MG63 (cell line): Measurements from ENCODE around the gene CD79B. TPM values are rescaled to one million over a fixed set of nuclear protein-coding genes. Genes with fewer than 3 reads are reported as not detected.

Experiments used
- DNase-seq: peaks from one replicate; pipeline ENCODE4 v3.0.0-alpha.2; 2020
- H3K27me3 ChIP-seq: fragments of 250-450 bp; sonication (Bioruptor Pico); 2 replicates; pipeline ENCODE4 v1.5.1; 2020; ENCODE audit warnings: mild to moderate bottlenecking, moderate library complexity
- H3K36me3 ChIP-seq: fragments of 250-450 bp; sonication (Bioruptor Pico); 2 replicates; pipeline ENCODE4 v1.5.1; 2020; ENCODE audit warnings: mild to moderate bottlenecking, moderate library complexity
- H3K4me3 ChIP-seq: fragments of 250-450 bp; sonication (Bioruptor Pico); 2 replicates; pipeline ENCODE4 v1.5.1; 2020; ENCODE audit warnings: mild to moderate bottlenecking, moderate library complexity
- H3K9me3 ChIP-seq: fragments of 250-450 bp; sonication (Bioruptor Pico); 2 replicates; pipeline ENCODE4 v1.5.1; 2020; ENCODE audit warnings: mild to moderate bottlenecking, moderate library complexity
- total RNA-seq: library from RNA; depleted of rRNA; stranded (reverse); fragments of >200 nt; shearing (Covaris generic); gene quantifications from 2 replicates; pipeline ENCODE4 v1.2.3, GENCODE V29; 2014; ENCODE audit warnings: low replicate concordance

CD79B gene
- total RNA-seq, 1 experiment from 2014 or later: not detected

- Histone ChIP-seq H3K4me3 (no peak overlapping the region), H3K27me3 (no peaks in the 10 kb centered on the region), H3K9me3 (no peaks in the 10 kb centered on the region), H3K36me3 (no peaks in the 10 kb centered on the region)
- no peak for DNase-seq
Measured at GRCh38 chr17:63960006-63960405, 27.9 kb upstream of the CD79B start.

DNA sequence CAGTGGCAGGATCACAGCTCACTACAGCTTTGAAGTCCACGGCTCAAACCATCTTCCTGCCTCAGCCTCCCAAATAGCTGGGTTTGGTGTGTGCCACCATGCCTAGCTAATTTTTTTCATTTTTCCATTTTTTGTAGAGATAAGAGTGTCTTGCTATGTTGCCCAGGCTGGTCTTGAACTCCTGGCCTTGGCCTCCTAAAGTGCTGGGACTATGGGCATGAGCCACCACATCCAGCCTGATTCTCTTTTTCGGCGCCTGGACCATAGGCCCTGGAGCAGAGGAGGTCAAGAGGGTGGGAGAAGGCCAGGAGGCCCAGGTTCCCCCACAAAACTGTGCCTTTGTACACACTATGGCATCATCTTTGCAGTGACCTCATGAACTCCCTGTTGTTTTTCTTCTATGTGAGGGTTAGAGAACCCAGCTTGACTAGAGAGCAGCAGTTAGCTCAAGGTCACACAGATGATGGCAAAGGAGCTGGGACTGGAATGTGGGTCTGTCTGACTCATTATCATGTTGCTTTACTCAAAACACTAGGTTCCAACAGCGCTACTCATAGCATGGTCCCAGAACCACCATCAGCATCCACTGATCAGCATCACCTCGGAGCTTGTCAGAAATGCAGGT is 24.3 kb upstream of the CD79B start:
- no peak overlapping the region for H3K4me3 ChIP-seq
- H3K27me3 ChIP-seq: no peaks in the 10 kb centered on the region
- no peak for DNase-seq
- no peaks in the 10 kb centered on the region for H3K9me3 ChIP-seq
- H3K36me3 ChIP-seq: no peaks in the 10 kb centered on the region

GRCh38 chr17:63955791-63956190 is 23.7 kb upstream of the CD79B start:
- H3K36me3 ChIP-seq: no peaks in the 10 kb centered on the region
- no peak for DNase-seq
- H3K9me3 ChIP-seq: no peaks in the 10 kb centered on the region
- no peaks in the 10 kb centered on the region for H3K27me3 ChIP-seq
- no peak overlapping the region for H3K4me3 ChIP-seq

DNA sequence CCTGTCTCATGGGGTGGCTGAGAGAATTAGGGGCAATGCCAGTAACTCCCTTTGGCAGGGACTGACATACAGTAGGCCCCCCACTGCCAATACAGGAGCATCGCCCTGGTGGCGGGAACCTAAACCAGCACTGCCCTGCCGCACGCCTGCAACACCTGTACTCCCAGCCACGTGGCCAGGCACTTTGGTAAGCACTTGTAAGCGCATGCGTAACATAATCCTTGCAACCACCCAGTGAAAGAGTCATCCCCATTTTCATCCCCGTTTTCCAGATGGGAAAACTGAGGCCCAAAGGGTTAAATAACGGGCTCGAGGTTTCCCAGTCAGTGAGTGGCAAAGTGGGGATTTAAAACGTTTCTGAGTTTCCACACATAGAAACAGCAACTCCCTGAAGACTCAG is 23.1 kb upstream of the CD79B start:
- no peak for DNase-seq
- H3K9me3 ChIP-seq: no peaks in the 10 kb centered on the region
- no peaks in the 10 kb centered on the region for H3K27me3 ChIP-seq
- no peak overlapping the region for H3K4me3 ChIP-seq
- H3K36me3 ChIP-seq: no peaks in the 10 kb centered on the region

GRCh38 chr17:63954402-63955063 is 22.4 kb upstream of the CD79B start:
- H3K4me3 ChIP-seq: no peak overlapping the region
- no peak for DNase-seq
- H3K36me3 ChIP-seq: no peaks in the 10 kb centered on the region
- no peaks in the 10 kb centered on the region for H3K9me3 ChIP-seq
- no peaks in the 10 kb centered on the region for H3K27me3 ChIP-seq

DNA sequence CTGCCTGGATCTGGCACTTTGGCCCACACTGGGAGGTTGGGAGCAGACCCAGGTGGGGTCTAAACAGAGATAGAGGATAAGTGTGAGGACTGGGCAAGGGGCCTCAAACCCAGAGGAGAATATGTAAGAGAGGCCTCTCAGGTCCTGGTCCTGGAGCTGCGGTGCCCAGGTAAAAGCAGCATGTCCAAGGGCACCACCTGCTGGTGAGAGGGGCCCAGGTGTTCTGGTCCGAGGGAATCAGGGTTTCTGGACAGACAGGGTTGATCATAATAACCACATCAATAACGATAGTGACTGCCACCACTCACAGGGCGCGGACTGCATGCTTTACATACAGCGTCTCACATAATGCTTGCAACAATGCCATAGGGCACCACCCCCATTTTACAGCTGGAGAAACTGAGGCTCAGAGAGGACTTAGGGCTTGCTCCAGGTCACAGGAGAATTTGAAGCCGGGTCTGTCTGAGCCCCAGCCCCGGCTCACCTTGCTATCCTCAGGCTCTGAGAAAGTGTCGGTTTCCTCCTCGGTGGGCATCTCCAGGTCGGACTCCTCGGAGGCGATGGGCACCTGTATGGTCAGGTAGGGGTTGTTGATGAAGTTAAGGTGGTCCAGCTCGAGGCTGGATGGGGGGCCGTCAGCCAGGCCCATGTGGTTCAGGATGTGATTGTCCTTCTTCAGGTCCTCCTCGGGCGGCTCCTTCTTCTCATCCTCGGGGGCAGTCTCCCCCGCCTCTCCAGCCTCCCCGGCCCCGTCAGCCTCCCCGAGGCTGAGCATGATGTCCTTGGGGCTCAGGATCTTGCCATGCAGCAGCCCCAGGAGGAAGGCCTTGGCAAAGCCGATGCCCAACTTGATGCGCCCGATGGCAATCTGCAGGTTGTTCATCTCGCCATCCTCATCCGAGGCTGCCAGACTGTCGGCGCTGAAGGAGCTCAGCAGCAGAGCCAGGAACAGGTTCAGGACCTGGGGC is 19.1 kb upstream of the CD79B start:
- Histone ChIP-seq H3K4me3 (no peak overlapping the region), H3K36me3 (no peaks in the 10 kb centered on the region), H3K27me3 (no peaks in the 10 kb centered on the region), H3K9me3 (no peaks in the 10 kb centered on the region)
- DNase-seq: no peak

- H3K36me3 ChIP-seq: no peaks in the 10 kb centered on the region
- no peak for DNase-seq
- H3K27me3 ChIP-seq: no peaks in the 10 kb centered on the region
- H3K9me3 ChIP-seq: no peaks in the 10 kb centered on the region
- no peak overlapping the region for H3K4me3 ChIP-seq
Measured at GRCh38 chr17:63949576-63950250, 17.6 kb upstream of the CD79B start.

GRCh38 chr17:63948521-63948920 is 16.4 kb upstream of the CD79B start:
- no peaks in the 10 kb centered on the region for H3K27me3 ChIP-seq
- H3K4me3 ChIP-seq: no peak overlapping the region
- H3K36me3 ChIP-seq: no peaks in the 10 kb centered on the region
- no peaks in the 10 kb centered on the region for H3K9me3 ChIP-seq
- DNase-seq: no peak

DNA sequence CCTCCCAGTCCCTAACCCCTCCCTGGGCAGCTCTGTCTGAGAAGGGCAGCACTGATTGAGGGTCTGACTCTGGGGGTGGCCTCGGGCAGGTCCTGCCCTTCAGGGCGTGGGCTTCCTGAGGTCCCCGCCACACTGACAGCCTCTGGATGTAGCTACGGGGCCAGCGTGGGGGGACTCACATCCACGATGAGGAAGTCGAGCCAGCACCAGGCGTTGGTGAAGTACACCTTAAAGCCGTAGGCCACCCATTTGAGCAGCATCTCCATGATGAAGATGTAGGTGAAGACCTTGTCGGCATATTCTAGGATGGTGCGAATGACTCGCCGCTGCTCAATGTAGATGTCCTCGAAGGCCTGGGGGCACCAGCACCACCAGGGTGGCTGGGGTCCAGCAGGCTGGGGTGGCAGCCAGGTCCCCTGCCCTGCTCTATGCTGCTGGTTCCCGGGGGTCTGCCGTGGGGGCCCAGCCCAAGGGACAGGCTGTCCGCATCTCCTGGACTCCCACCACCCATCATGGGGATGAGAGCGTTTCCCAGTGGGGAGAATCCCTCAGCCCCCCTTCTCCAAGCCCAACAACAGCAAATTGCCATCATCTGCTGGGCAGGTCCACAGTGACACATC is 15.7 kb upstream of the CD79B start:
- no peak for DNase-seq
- Histone ChIP-seq H3K36me3 (no peaks in the 10 kb centered on the region), H3K9me3 (no peaks in the 10 kb centered on the region), H3K27me3 (no peaks in the 10 kb centered on the region), H3K4me3 (no peak overlapping the region)

- Histone ChIP-seq H3K36me3 (no peaks in the 10 kb centered on the region), H3K27me3 (no peaks in the 10 kb centered on the region), H3K4me3 (no peak overlapping the region), H3K9me3 (no peaks in the 10 kb centered on the region)
- DNase-seq: peak; percentile 44
Measured at GRCh38 chr17:63946440-63947363, 14.6 kb upstream of the CD79B start.

- no peaks in the 10 kb centered on the region for H3K36me3 ChIP-seq
- no peaks in the 10 kb centered on the region for H3K9me3 ChIP-seq
- H3K4me3 ChIP-seq: no peak overlapping the region
- no peak for DNase-seq
- H3K27me3 ChIP-seq: no peaks in the 10 kb centered on the region
Measured at GRCh38 chr17:63945784-63946439, 13.8 kb upstream of the CD79B start.

DNA sequence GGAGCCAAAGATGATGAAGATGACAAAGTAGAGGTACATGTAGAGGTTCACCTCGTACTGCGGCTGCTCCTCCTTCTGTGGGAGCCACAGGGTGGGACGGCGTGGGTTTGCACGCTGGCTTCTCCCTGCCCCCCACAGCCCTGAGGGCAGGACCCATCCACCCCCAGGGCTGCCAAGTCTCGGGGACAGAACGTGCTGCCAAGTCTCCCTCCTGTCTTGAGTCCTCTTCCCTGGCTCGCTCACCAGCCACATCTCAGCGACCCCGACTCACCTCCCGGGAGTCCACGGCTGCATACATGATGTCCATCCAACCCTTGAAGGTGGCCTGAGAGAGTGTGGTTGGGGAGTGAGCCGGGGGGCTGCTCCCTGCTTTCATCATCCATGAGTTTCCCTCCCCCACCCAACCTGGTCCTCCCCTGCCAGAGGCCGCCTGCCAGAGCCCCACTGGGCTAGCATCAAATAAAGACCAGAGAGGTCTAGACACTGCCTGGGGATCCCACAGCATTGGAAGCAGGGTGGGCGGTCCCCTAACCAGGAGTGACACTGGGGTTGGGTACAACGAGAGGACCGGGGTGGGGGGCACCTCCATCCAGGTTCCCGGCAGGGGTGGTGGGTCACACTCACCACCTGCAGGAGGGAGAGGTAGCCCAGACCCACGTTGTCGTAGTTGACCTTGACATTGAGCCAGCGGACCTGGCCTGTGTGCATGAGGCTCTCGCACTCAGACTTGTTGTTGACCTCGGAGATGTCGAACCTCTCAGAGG is 12.8 kb upstream of the CD79B start:
- no peak overlapping the region for H3K4me3 ChIP-seq
- H3K27me3 ChIP-seq: no peaks in the 10 kb centered on the region
- no peaks in the 10 kb centered on the region for H3K9me3 ChIP-seq
- H3K36me3 ChIP-seq: no peaks in the 10 kb centered on the region
- no peak for DNase-seq

DNA sequence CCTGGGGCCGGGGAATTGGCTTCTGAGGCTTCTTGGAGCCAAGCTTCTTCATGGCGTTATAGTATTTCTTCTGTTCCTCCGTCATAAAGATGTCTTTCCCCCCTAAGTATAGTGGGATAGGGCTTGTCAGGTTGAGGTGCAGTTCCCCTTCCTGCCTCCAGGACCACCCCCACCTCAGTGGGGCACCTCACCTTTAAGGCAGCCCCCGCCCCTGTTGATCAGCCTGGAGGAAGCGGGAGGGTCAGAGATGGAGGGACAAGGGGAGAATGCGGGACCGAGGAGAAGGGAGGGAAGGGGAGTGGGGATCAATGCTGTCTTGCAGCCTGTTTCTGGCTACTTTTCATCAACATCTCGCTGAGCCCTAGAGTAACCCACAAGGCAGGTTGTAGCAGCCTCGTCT is 11.6 kb upstream of the CD79B start:
- no peak overlapping the region for H3K4me3 ChIP-seq
- H3K27me3 ChIP-seq: no peaks in the 10 kb centered on the region
- DNase-seq: no peak
- no peaks in the 10 kb centered on the region for H3K9me3 ChIP-seq
- H3K36me3 ChIP-seq: no peaks in the 10 kb centered on the region

GRCh38 chr17:63942309-63942985 is 10.3 kb upstream of the CD79B start:
- no peak for DNase-seq
- no peak overlapping the region for H3K4me3 ChIP-seq
- H3K36me3 ChIP-seq: no peaks in the 10 kb centered on the region
- no peaks in the 10 kb centered on the region for H3K27me3 ChIP-seq
- no peaks in the 10 kb centered on the region for H3K9me3 ChIP-seq
